ENCODE results near the gene DNAH14.

- no peak for TF ChIP-seq POLR2AphosphoS5 (IDR thresholded peaks at IDR 0.05; ENCODE audit: low read depth)
- no peak for TF ChIP-seq EZH2 (IDR thresholded peaks at IDR 0.05; ENCODE audit: low read depth, unreplicated experiment)
- TF ChIP-seq, protein P1, sequence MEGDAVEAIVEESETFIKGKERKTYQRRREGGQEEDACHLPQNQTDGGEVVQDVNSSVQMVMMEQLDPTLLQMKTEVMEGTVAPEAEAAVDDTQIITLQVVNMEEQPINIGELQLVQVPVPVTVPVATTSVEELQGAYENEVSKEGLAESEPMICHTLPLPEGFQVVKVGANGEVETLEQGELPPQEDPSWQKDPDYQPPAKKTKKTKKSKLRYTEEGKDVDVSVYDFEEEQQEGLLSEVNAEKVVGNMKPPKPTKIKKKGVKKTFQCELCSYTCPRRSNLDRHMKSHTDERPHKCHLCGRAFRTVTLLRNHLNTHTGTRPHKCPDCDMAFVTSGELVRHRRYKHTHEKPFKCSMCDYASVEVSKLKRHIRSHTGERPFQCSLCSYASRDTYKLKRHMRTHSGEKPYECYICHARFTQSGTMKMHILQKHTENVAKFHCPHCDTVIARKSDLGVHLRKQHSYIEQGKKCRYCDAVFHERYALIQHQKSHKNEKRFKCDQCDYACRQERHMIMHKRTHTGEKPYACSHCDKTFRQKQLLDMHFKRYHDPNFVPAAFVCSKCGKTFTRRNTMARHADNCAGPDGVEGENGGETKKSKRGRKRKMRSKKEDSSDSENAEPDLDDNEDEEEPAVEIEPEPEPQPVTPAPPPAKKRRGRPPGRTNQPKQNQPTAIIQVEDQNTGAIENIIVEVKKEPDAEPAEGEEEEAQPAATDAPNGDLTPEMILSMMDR (conservative IDR thresholded peaks at IDR 0.05; ENCODE audit: low read depth in 2 of 2): no peak
- TF ChIP-seq REST (IDR thresholded peaks at IDR 0.05; ENCODE audit: unreplicated experiment): no peak
- TF ChIP-seq EZH2phosphoT487 (IDR thresholded peaks at IDR 0.05; ENCODE audit: unreplicated experiment): no peak
- TF ChIP-seq JUNB (IDR thresholded peaks at IDR 0.05; ENCODE audit: unreplicated experiment): no peak
- no peak for TF ChIP-seq ETS1 (IDR thresholded peaks at IDR 0.05)
- TF ChIP-seq ZNF331 (CRISPR knock-in tag; IDR thresholded peaks at IDR 0.05; ENCODE audit: low read depth): no peak
- TF ChIP-seq CREB1 (CRISPR knock-in tag; IDR thresholded peaks at IDR 0.05; ENCODE audit: low read depth): no peak
- TF ChIP-seq, protein P2, sequence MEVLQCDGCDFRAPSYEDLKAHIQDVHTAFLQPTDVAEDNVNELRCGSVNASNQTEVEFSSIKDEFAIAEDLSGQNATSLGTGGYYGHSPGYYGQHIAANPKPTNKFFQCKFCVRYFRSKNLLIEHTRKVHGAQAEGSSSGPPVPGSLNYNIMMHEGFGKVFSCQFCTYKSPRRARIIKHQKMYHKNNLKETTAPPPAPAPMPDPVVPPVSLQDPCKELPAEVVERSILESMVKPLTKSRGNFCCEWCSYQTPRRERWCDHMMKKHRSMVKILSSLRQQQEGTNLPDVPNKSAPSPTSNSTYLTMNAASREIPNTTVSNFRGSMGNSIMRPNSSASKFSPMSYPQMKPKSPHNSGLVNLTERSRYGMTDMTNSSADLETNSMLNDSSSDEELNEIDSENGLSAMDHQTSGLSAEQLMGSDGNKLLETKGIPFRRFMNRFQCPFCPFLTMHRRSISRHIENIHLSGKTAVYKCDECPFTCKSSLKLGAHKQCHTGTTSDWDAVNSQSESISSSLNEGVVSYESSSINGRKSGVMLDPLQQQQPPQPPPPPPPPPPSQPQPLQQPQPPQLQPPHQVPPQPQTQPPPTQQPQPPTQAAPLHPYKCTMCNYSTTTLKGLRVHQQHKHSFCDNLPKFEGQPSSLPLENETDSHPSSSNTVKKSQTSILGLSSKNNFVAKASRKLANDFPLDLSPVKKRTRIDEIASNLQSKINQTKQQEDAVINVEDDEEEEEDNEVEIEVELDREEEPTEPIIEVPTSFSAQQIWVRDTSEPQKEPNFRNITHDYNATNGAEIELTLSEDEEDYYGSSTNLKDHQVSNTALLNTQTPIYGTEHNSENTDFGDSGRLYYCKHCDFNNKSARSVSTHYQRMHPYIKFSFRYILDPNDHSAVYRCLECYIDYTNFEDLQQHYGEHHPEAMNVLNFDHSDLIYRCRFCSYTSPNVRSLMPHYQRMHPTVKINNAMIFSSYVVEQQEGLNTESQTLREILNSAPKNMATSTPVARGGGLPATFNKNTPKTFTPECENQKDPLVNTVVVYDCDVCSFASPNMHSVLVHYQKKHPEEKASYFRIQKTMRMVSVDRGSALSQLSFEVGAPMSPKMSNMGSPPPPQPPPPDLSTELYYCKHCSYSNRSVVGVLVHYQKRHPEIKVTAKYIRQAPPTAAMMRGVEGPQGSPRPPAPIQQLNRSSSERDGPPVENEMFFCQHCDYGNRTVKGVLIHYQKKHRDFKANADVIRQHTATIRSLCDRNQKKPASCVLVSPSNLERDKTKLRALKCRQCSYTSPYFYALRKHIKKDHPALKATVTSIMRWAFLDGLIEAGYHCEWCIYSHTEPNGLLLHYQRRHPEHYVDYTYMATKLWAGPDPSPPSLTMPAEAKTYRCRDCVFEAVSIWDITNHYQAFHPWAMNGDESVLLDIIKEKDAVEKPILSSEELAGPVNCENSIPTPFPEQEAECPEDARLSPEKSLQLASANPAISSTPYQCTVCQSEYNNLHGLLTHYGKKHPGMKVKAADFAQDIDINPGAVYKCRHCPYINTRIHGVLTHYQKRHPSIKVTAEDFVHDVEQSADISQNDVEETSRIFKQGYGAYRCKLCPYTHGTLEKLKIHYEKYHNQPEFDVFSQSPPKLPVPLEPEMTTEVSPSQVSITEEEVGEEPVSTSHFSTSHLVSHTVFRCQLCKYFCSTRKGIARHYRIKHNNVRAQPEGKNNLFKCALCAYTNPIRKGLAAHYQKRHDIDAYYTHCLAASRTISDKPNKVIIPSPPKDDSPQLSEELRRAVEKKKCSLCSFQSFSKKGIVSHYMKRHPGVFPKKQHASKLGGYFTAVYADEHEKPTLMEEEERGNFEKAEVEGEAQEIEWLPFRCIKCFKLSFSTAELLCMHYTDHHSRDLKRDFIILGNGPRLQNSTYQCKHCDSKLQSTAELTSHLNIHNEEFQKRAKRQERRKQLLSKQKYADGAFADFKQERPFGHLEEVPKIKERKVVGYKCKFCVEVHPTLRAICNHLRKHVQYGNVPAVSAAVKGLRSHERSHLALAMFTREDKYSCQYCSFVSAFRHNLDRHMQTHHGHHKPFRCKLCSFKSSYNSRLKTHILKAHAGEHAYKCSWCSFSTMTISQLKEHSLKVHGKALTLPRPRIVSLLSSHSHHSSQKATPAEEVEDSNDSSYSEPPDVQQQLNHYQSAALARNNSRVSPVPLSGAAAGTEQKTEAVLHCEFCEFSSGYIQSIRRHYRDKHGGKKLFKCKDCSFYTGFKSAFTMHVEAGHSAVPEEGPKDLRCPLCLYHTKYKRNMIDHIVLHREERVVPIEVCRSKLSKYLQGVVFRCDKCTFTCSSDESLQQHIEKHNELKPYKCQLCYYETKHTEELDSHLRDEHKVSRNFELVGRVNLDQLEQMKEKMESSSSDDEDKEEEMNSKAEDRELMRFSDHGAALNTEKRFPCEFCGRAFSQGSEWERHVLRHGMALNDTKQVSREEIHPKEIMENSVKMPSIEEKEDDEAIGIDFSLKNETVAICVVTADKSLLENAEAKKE (CRISPR knock-in tag; IDR thresholded peaks at IDR 0.05): no peak
- TF ChIP-seq NANOG (IDR thresholded peaks at IDR 0.05; ENCODE audit: borderline replicate concordance): no peak
Measured at GRCh38 chr1:224933584-224933983, 4.1 kb downstream of the DNAH14 start.

All from GM23338 (cell line).